Renal cortical epithelial cell (primary cell): Measurements from ENCODE around the gene ABR. TPM values are rescaled to one million over a fixed set of nuclear protein-coding genes. Genes with fewer than 3 reads are reported as not detected.
"Not testable (repeated sequence)": the region's sequence is repeated elsewhere in the genome, so short reads cannot be mapped to it uniquely, and the experiment has no call there.

Experiments used
- DNase-seq: peaks from one replicate; pipeline ENCODE4 v3.0.0-alpha.2; 2011; ENCODE audit warnings: low read depth
- total RNA-seq: library from RNA; depleted of rRNA; stranded (reverse); fragments of >200 nt; gene quantifications from 2 replicates; pipeline ENCODE4 v1.2.3, GENCODE V29; 2014

The ABR gene
- total RNA-seq, 1 donor from 2014 or later: 69.1 TPM

GRCh38 chr17:1095090-1095852, 84.5 kb downstream of the ABR start:
- DNase-seq: no peak

GRCh38 chr17:1094591-1094990, 85.2 kb downstream of the ABR start:
- no peak for DNase-seq

- DNase-seq: no peak
Measured at GRCh38 chr17:1091900-1092299, 87.9 kb downstream of the ABR start.

- no peak for DNase-seq
Measured at GRCh38 chr17:1091190-1091534, 88.6 kb downstream of the ABR start.

- DNase-seq: peak; percentile 92
Measured at GRCh38 chr17:1090465-1091189, 89.2 kb downstream of the ABR start.

- peak; percentile 33 for DNase-seq
Measured at GRCh38 chr17:1089915-1090314, 89.9 kb downstream of the ABR start.

GRCh38 chr17:1087381-1088241, 92.2 kb downstream of the ABR start:
- DNase-seq: peak; percentile 94

GRCh38 chr17:1083451-1084187, 96.2 kb downstream of the ABR start:
- no peak for DNase-seq

- no peak for DNase-seq
Measured at GRCh38 chr17:1082579-1082978, 97.2 kb downstream of the ABR start.

- no peak for DNase-seq
Measured at GRCh38 chr17:1078831-1079561, 100.8 kb downstream of the ABR start.

GRCh38 chr17:1077986-1078711, 101.6 kb downstream of the ABR start:
- DNase-seq: no peak

- DNase-seq: no peak
Measured at GRCh38 chr17:1077581-1077985, 102.2 kb downstream of the ABR start.

- no peak for DNase-seq
Measured at GRCh38 chr17:1076982-1077302, 102.8 kb downstream of the ABR start.

GRCh38 chr17:1076299-1076981, 103.3 kb downstream of the ABR start:
- DNase-seq: no peak

GRCh38 chr17:1074886-1075605, 104.7 kb downstream of the ABR start:
- no peak for DNase-seq

- DNase-seq: not testable (repeated sequence)
Measured at GRCh38 chr17:1073963-1074625, 105.7 kb downstream of the ABR start.

- no peak for DNase-seq
Measured at GRCh38 chr17:1073241-1073962, 106.4 kb downstream of the ABR start.

- no peak for DNase-seq
Measured at GRCh38 chr17:1072551-1072961, 107.2 kb downstream of the ABR start.
